ENCODE measurements around the gene FCGR3A. TPM values are rescaled to one million over a fixed set of nuclear protein-coding genes. Genes with fewer than 3 reads are reported as not detected.
"Not testable (repeated sequence)": the region's sequence is repeated elsewhere in the genome, so short reads cannot be mapped to it uniquely, and the experiment has no call there.

The FCGR3A gene
- total and polyA plus RNA-seq, 9 donors, result 0.66 to 3.1 (median 1.4) TPM

DNA sequence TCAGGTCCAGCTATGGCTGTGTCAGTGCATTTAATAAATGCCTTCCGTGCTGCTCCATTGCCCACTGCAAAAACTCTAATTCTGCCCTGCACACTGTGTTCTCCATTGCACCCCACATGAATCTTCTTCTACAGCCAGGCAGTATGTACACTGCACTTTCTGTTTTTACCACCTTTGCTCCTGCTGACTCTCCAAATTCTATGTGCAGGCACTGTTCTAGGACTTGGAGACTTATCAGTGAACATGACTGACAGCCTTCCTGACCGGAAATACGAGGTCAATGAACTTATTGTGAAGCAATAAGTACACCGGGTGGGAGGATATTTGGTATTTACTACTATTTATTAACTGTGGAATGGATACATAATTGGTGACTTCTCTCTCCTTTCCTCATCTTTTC lies 33.3 kb upstream of the FCGR3A start:
- not testable (repeated sequence) for H3K27ac ChIP-seq (ENCODE audit: low read length); H3K4me1 ChIP-seq (ENCODE audit: control insufficient read depth, insufficient read depth, low read length); H3K27me3 ChIP-seq (ENCODE audit: control insufficient read depth, insufficient read depth, low read length); DNase-seq; H3K36me3 ChIP-seq (ENCODE audit: control insufficient read depth, insufficient read depth, low read length); H3K9me3 ChIP-seq (replicated peaks; ENCODE audit: control insufficient read depth, low read depth, low read length); H3K4me3 ChIP-seq (ENCODE audit: low read length)
- WGBS (ENCODE audit: insufficient coverage), result no CpG with 5 or more reads among the region's 4 CpGs

DNA sequence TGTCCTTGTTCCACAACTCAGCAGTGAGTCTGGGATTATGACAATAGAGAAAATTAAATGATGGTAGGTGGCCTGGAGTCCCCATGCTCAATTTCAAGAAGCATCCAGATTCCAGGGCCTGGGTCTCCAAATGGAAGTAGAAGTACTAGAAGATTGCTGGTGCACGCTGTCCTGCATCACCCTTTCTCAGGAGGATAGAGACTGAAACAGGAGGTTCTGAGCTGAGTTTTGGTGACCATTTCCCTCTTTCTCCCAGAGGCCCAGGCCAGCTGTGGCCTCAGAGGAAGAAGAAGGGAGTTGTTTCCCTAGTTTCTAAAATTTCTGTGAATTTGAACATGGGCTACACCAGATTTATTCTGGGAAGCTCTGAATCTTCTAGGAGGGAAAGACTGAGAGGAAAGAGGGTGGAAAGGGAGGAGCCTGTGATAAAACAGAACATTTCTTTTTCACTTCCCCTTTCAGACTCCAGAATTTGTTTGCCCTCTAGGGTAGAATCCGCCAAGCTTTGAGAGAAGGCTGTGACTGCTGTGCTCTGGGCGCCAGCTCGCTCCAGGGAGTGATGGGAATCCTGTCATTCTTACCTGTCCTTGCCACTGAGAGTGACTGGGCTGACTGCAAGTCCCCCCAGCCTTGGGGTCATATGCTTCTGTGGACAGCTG lies 31.4 kb upstream of the FCGR3A start:
- WGBS (ENCODE audit: insufficient coverage), result no CpG with 5 or more reads among the region's 4 CpGs
- H3K36me3 ChIP-seq (ENCODE audit: control insufficient read depth, insufficient read depth, low read length); DNase-seq; H3K4me1 ChIP-seq (ENCODE audit: control insufficient read depth, insufficient read depth, low read length); H3K27ac ChIP-seq (ENCODE audit: low read length); H3K27me3 ChIP-seq (ENCODE audit: control insufficient read depth, insufficient read depth, low read length); H3K9me3 ChIP-seq (replicated peaks; ENCODE audit: control insufficient read depth, low read depth, low read length); H3K4me3 ChIP-seq (ENCODE audit: low read length): not testable (repeated sequence)

DNA sequence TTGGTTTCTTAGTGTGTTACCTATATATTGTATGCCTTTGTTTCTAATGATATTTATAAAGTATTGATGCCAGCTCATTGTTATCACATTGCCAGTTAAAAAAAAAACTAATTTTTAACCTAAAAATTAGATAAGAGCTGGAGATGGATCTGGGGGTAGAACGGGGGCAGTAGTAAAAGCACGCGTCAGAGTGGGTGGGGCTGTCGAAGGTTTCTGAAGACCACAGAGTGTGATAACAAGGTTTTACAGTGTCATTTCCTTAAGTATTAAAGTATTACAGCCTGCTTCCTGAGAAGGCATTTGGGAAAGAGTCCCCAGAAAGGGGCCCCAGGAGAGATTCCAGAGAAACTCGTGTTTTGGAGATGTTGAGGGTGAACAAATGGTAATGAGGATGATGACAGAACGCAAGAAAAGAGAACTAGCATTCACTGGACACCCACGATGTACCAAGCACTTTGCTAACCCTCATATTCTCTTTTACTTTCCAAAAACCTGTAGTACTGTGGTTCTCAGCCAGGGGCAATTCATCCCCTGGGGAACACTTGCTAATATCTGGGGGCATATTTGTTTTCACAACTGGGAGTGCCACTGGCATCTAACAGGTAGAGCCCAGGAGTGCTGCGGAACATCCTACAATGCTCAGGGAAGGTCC lies 30.4 kb upstream of the FCGR3A start:
- not testable (repeated sequence) for H3K9me3 ChIP-seq (replicated peaks; ENCODE audit: control insufficient read depth, low read depth, low read length); H3K36me3 ChIP-seq (ENCODE audit: control insufficient read depth, insufficient read depth, low read length); DNase-seq; H3K27ac ChIP-seq (ENCODE audit: low read length); H3K27me3 ChIP-seq (ENCODE audit: control insufficient read depth, insufficient read depth, low read length); H3K4me1 ChIP-seq (ENCODE audit: control insufficient read depth, insufficient read depth, low read length); H3K4me3 ChIP-seq (ENCODE audit: low read length)
- no CpG with 5 or more reads among the region's 8 CpGs for WGBS (ENCODE audit: insufficient coverage)

DNA sequence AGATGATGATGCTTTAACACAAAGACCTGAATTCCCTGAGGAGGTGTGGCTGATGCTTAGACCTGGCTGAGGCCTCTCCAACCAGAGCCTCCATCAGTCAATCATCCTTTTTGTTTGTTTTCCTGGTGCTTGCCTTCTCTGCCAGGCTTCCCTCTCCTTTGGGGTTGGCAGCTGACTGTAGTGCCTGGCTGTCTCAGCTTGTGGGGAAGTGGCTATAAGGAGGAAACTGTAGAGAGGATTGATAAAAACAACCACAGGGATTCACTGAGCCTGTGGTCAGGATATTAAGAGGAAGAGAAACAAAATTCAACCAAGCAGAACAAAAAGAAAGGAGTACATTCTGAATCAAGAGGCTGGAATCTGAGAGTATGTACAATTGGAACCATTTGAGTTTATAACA lies 27.1 kb upstream of the FCGR3A start:
- not testable (repeated sequence) for H3K27me3 ChIP-seq (ENCODE audit: control insufficient read depth, insufficient read depth, low read length); H3K4me1 ChIP-seq (ENCODE audit: control insufficient read depth, insufficient read depth, low read length); H3K27ac ChIP-seq (ENCODE audit: low read length); DNase-seq; H3K36me3 ChIP-seq (ENCODE audit: control insufficient read depth, insufficient read depth, low read length); H3K9me3 ChIP-seq (replicated peaks; ENCODE audit: control insufficient read depth, low read depth, low read length); H3K4me3 ChIP-seq (ENCODE audit: low read length)

DNA sequence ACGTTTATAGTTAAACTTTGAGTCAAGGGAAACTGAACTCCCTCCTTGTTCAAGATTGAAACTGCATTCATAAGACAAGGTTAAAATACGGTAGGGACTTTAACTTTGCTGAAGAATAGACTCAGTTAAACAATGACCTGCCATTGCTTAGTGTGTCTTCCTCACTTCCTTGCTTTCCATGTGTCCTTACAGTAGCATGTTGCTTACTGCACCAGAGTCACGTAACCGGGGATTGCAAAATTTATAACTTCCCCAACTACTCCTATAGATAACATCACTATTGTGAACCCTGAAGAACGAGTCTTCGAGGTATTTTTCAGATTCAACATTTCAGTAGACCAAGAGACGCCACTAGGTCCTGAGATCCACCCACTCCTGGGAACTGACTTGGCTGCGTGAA lies 22.1 kb upstream of the FCGR3A start:
- not testable (repeated sequence) for H3K4me1 ChIP-seq (ENCODE audit: control insufficient read depth, insufficient read depth, low read length)
- no CpG with 5 or more reads among the region's 8 CpGs for WGBS (ENCODE audit: insufficient coverage)

DNA sequence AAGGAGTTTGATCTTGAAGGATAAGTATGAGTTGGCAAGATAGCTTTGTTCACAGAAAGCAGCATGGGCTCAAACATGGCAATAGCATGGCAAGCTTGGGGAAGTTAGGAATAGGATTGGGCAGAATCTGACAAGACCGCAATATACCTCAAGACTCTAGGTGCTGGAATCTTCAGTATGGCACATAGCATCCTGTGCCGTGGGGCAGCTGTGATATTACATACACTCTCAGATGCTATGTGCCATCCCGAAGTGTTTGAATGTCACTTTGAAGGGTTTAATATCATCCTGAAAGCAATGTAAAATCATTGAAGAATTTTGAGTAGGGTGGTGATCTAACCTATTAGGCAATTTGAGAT lies 17.0 kb upstream of the FCGR3A start:
- H3K27me3 ChIP-seq (ENCODE audit: control insufficient read depth, insufficient read depth, low read length); H3K27ac ChIP-seq (ENCODE audit: low read length); H3K4me1 ChIP-seq (ENCODE audit: control insufficient read depth, insufficient read depth, low read length); H3K9me3 ChIP-seq (replicated peaks; ENCODE audit: control insufficient read depth, low read depth, low read length); H3K36me3 ChIP-seq (ENCODE audit: control insufficient read depth, insufficient read depth, low read length); DNase-seq; H3K4me3 ChIP-seq (ENCODE audit: low read length): not testable (repeated sequence)
- no CpG with 5 or more reads among the region's 3 CpGs for whole genome bisulfite sequencing (ENCODE audit: insufficient coverage)

More for the DNA sequence above, 22.1 kb upstream of the FCGR3A start:
- not testable (repeated sequence) for H3K9me3 ChIP-seq (replicated peaks; ENCODE audit: control insufficient read depth, low read depth, low read length); H3K4me3 ChIP-seq (ENCODE audit: low read length); H3K27ac ChIP-seq (ENCODE audit: low read length); H3K27me3 ChIP-seq (ENCODE audit: control insufficient read depth, insufficient read depth, low read length); H3K36me3 ChIP-seq (ENCODE audit: control insufficient read depth, insufficient read depth, low read length); DNase-seq

DNA sequence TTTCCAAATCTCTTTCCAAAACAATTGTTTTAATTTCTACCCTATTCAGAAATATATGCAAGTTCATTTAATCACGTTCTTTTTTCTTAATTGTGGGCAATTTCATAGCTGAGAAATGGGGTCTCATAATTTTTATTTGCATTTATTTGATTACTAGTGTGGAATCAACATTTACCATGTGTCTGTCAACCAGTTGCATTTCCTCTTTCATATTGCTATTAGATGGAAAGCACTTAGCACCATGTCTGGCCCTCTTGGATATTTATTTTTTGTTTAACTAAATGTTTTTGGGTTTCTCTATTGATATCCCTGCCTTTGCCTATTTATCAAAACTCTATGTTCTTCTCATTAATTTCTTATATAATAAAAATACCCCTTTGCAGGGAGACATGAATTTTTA lies 13.9 kb upstream of the FCGR3A start:
- H3K27ac ChIP-seq (ENCODE audit: low read length); DNase-seq; H3K36me3 ChIP-seq (ENCODE audit: control insufficient read depth, insufficient read depth, low read length); H3K4me1 ChIP-seq (ENCODE audit: control insufficient read depth, insufficient read depth, low read length); H3K4me3 ChIP-seq (ENCODE audit: low read length); H3K27me3 ChIP-seq (ENCODE audit: control insufficient read depth, insufficient read depth, low read length); H3K9me3 ChIP-seq (replicated peaks; ENCODE audit: control insufficient read depth, low read depth, low read length): not testable (repeated sequence)
- no CpG with 5 or more reads among the region's 1 CpG for WGBS (ENCODE audit: insufficient coverage)

DNA sequence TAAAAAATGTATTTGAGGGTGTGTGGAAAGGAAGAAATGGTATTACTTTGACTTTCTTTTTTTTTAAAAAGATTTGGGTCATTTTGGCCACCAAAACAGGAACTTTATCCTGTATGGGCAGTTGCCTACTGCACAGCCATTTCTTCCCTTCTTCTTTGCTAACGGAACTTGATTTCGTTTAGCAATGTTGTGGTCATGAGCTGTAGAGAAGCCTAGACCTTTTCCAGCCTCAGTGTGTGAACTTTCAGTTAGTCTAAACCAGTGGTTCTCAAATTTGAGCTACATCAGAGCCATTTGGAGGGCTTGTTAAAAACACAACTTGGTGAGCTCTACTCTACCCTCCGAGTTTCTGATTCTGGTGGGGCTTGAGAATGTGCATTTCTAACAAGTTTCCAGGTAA lies 12.8 kb upstream of the FCGR3A start:
- not testable (repeated sequence) for H3K36me3 ChIP-seq (ENCODE audit: control insufficient read depth, insufficient read depth, low read length); H3K4me3 ChIP-seq (ENCODE audit: low read length); H3K27ac ChIP-seq (ENCODE audit: low read length); DNase-seq; H3K9me3 ChIP-seq (replicated peaks; ENCODE audit: control insufficient read depth, low read depth, low read length); H3K27me3 ChIP-seq (ENCODE audit: control insufficient read depth, insufficient read depth, low read length); H3K4me1 ChIP-seq (ENCODE audit: control insufficient read depth, insufficient read depth, low read length)
- no CpG with 5 or more reads among the region's 3 CpGs for WGBS (ENCODE audit: insufficient coverage)

DNA sequence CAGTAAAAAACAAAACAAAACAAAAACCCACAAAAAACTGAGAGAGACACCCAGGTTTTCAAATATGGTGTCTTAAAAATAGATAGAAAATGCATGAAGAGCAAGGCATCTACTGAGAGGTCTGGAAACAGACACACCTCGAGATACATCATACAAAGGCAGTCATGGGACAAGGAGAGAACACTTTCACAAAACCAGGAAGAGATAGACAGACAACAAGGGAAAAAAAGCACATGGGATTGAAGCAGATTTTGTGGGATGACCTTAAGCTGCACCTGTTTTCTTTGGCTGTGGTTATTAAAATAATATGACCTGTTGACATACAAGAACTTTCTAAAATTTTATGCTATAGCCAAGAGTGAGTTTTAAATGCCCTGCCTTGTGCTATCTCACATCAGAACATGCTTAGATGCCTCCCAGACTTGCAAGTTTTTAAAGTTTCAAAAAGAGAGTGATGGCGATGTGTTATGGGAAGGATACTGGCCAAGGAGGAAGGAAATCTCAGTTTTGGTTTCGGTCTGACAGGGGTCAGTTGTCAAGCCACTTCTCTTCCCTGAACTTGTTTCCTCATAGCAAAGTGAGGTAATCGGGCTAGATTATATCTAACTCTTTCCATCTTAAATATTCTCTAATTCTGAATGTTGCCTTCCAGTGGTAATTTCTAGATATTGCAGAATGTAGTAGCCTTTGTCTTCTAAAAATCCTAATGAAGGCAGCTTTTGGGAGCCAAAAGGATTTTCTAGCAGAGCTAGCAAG lies 11.5 kb upstream of the FCGR3A start:
- not testable (repeated sequence) for H3K27ac ChIP-seq (ENCODE audit: low read length); H3K27me3 ChIP-seq (ENCODE audit: control insufficient read depth, insufficient read depth, low read length); H3K4me1 ChIP-seq (ENCODE audit: control insufficient read depth, insufficient read depth, low read length); H3K36me3 ChIP-seq (ENCODE audit: control insufficient read depth, insufficient read depth, low read length); H3K4me3 ChIP-seq (ENCODE audit: low read length); H3K9me3 ChIP-seq (replicated peaks; ENCODE audit: control insufficient read depth, low read depth, low read length)
- no CpG with 5 or more reads among the region's 4 CpGs for WGBS (ENCODE audit: insufficient coverage)
- peak; percentile 81 for DNase-seq

DNA sequence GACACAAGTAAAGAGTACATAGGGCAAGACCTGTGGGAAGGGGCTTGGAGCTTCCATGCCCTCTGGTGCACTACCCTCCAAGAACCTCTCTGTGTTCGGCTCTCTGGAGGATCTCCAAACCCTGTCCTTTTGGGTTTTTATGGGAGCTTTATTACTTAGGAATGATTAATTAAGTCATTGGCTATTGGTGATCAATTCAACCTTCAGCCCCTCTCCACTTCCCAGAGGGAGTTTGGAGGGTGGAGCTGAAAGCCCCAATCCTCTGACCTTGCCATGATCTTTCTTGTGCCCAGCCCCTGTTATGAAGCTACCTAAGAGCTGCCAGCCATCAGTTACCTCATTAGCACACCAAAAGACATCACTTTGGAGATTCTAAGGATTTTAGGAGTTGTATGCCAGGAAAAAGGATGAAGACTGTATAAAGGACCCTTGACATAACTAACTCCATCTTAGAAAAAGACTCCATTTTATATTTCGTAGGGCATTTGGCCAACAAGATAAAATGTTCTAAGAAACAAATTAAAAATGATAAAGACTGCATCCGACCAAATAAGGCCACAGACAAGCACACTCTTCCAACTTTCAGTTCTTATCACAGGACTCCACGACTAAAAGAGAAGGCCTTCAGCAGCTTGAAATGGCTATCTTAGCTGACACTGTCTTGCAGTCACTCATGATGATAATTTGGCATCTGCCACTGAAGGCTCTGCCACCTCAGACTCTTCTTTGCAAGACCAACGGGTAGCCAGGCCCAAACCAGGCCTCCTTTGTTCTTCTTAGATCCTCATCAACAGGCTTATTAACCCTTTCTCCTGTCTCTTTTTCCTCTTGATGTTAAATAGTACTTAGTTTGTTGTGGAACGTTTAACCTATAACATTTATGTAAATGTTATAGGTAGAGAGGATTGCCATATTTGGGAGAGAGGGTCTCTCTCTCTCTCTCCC lies 8.2 kb upstream of the FCGR3A start:
- H3K9me3 ChIP-seq (replicated peaks; ENCODE audit: control insufficient read depth, low read depth, low read length); H3K4me3 ChIP-seq (ENCODE audit: low read length); H3K4me1 ChIP-seq (ENCODE audit: control insufficient read depth, insufficient read depth, low read length); DNase-seq; H3K36me3 ChIP-seq (ENCODE audit: control insufficient read depth, insufficient read depth, low read length); H3K27ac ChIP-seq (ENCODE audit: low read length); H3K27me3 ChIP-seq (ENCODE audit: control insufficient read depth, insufficient read depth, low read length): not testable (repeated sequence)
- WGBS (ENCODE audit: insufficient coverage), result 86% methylated on average over 1 of the region's 6 CpGs

Data from muscle of leg (tissue), 11 donors.